NCI-H2171 treated with DMSO at 0.1 percent for 48 hours (cell line): ENCODE data around the gene SPATA31A6.
"Not testable (repeated sequence)": the region's sequence is repeated elsewhere in the genome, so short reads cannot be mapped to it uniquely, and the experiment has no call there.

Experiments used
- DNase-seq: peaks from one replicate; lab custom pipeline; 2025; lab: John Stamatoyannopoulos, UW

The SPATA31A6 gene

DNA sequence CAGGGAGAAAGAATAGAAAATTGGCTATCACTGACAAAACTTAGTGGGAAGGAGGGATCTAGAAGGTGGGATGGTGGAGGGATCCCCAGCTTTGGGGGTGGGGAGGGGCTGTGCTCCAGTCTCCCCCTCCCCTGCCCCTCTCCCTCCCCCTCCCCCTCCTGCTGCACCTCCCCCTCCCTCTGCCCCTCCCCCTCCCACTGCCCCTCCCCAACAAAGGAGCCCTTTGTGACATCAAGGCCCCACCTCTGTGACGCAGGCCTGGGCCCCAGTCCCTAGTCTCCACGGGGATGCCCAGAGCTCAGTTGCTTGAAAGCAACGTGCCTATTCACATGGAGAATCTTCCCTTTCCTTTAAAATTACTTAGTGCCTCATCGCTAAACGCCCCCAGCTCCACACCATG lies at the start of gene SPATA31A6:
SPATA31A6 (plus strand) TSS at position 301 of the 400 bp plus-strand sequence; CDS start at position 330, 29 bp downstream.
- DNase-seq, result not testable (repeated sequence)

DNA sequence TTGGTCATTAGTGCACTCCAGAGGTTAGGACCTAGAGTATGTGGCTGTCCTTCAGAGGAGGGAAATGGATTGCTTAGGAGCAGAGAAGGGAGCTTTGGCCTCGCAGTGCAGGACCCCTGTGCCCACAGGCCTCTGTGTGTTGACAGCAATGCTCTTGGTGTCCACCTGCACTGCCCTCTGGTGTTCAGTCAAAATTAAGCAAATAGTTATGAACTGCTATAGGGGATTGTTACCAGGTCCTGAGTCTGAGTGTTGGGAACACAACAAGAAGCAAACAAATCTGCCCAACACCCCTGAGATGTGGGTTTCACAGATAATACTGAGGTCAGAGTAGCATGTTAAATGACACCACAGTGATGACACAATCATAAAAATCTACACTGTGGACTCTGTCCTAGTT lies 23.2 kb upstream of the SPATA31A6 start:
- not testable (repeated sequence) for DNase-seq

DNA sequence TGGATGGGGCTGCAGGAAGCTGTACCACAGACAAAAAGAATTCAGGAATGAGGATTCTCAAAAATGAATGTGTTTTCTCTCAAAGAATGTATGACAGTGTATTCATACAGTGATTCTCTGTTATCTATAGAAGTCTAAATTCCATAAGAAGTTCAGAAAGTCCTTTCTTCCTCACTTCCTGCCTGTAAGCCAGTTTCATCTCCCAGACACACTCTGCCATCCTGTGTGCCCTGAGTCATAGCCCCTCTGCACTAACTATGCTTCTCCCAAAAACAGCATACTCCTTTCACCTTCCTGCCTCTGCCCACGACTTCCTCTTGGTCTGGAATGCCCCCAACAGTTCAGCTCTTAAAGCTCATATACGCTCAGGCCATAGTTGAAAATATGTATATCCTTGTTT lies 36.4 kb downstream of the SPATA31A6 start:
- DNase-seq, result not testable (repeated sequence)

DNA sequence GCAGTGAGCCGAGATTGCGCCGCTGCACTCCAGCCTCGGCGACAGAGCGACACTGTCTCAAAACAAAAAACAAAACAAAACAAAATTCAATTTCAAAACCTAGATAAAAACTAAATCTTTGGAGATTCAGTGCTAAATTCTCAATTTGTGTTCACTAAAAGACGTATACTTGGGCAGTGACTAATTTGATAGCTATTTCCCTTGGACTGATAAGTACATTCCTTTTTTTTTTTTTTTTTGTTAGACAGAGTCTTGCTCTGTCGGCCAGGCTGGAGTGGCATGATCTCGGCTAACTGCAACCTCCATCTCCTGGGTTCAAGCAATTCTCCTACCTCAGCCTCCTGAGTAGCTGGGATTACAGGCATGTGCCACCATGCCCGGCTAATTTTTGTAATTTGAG lies 39.8 kb downstream of the SPATA31A6 start:
- not testable (repeated sequence) for DNase-seq

DNA sequence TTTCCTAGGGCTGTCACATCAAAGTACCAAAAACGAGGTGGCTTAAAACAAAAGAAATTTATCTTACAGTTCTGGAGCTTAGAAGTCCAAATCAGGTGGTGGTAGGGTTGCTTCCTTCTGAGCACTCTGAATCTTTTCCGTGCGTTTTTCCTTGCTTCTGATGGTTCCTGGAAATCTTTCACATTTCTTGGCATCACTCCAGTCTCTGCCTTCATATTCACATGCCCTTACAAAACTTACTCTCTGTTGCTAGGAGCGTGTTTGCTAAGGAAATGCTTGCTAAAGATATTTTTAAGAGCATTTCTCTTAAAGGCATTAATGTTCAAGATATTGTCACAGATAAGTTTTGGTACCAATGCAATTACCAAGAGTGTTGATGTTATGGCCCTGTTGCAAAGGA lies 49.6 kb downstream of the SPATA31A6 start:
- DNase-seq, result not testable (repeated sequence)

DNA sequence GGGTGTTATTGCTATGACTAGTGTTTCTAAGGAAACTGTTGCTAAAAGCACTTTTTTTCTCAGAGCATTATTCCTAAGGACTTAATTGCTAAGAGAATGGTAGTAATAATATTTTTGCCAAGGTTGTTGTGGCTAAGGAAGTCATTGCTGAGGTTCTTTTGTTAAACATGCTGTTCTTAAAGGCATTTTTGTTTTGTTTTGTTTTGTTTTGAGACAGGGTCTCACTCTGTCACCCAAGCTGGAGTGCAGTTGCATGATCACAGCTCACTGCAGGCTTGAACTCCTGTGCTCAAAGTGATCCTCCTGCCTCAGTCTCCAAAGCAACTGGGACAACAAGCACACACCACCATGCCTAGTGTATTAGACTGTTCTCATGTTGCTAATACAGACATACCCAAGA lies 51.2 kb downstream of the SPATA31A6 start:
- not testable (repeated sequence) for DNase-seq

DNA sequence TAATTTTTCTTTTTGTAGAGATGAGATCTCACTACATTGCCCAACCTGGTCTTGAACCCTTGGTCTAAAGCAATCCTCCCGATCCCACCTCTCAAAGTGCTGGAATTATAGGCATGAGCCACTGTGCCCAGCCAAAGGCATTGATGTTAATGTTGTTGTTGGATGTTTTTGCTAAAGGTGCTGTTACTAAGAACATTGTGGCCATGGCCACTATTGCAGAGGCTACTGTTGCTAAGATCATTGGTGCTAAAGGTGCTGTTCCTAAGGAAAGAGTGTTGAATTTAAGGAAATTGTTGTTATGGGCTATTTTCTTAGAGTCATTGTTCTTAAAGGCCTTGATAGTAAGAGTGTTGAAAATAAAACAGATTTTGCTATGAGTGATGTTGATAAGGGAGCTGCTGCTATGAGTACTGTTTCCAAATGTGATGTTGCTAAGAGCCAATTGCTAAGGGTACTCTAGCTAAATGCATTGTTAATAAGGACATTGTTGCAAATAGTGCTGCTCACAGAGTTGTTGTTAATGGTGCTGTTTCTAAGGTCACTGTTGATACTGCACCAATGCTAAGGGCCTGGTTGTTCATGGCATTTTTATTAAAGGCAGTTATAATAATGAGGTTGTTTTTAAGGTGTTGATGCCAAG lies 52.0 kb downstream of the SPATA31A6 start:
- not testable (repeated sequence) for DNase-seq

DNA sequence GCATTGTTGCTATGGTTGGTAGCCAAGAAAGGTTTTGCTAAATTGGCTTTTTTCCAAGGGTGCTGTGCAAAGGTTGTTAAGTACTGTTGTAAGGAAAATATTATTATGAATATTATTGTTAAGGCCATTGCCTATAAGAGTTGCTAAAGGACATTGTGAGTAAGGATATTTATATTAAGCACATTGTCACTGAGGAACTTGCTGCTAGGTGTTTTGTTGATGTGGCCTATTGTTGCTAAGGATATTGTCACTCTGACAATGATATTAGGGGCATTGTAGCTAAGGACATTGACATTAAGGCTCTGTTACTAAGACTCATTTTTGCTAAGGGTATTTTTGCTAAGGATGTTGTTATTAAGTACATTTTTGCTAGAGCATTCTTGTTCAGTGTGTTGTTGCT lies 52.6 kb downstream of the SPATA31A6 start:
- not testable (repeated sequence) for DNase-seq

DNA sequence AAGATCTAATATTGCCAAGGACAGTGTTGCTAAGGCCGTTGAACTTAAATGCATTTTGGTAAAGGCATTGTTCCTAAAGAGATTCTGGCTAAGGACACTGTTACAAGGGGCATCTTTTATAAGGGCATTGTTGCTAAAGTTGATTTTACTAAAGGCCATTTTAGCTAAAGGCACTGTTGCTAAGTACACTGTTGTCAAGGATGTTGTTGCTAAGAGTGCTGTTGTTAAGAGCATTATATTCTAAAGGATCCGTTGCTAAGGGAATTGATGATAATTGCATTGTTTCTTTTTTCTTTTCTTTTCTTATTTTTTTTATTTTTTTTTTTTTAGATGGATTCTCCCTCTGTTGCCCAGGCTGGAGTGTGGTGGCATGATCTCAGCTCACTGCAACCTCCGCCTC lies 53.9 kb downstream of the SPATA31A6 start:
- DNase-seq, result not testable (repeated sequence)

DNA sequence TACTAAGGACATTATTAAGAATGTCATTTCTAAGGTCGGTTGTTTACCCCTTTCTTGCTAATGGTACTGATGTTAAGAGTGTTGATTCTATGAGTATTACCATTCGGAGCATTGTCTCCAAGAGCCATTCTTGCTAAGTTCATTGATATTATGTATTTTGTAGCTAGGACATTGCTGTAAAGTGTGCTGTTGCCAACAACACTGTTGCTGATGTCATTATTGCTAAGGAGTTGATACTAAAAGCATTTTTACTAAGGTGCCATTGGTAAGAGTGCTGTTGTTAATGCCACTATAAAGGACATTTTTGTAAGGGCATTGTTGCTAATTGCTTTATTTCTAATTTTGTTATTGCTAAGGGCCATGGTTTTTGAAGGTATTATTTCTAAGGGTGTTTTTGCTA lies 55.4 kb downstream of the SPATA31A6 start:
- DNase-seq, result not testable (repeated sequence)
